ENCODE data around the gene OR6K3.

Gene OR6K3

DNA sequence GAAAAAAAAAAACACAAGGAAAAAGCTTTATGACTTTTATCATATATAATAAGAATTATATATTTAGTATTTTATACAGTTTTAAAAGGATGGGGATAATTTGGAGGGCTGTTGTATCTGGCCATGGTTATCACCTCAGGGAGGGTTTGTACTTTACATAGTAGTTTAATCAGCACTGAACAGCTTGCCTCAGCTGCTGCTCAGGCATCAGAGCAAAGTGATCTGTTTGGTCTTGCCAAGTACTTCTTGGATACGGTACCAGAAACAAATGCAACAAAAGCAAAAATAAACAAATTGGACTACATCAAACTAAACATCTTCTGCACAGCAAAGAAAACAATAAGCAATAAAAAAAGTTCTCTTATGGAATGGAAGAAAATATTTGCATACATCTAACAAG is 31.4 kb downstream of the OR6K3 start:
- TF ChIP-seq REST (IDR thresholded peaks at IDR 0.05; ENCODE audit: insufficient read depth in 1 of 2, low read depth in 2 of 2, low read length in 2 of 2) (no peak), FOXP2 (optimal IDR thresholded peaks at IDR 0.05; ENCODE audit: borderline replicate concordance, extremely low read depth, extremely low read length, insufficient read depth) (no peak), TAF1 (IDR thresholded peaks at IDR 0.05; ENCODE audit: borderline replicate concordance, insufficient read depth, low read length) (no peak), SIN3A (IDR thresholded peaks at IDR 0.05; ENCODE audit: borderline replicate concordance, insufficient read depth, low read length) (no peak), POLR2AphosphoS5 (IDR thresholded peaks at IDR 0.05; ENCODE audit: low read depth, low read length) (no peak)

- TF ChIP-seq SIN3A (IDR thresholded peaks at IDR 0.05; ENCODE audit: borderline replicate concordance, insufficient read depth, low read length): no peak
- no peak for TF ChIP-seq REST (IDR thresholded peaks at IDR 0.05; ENCODE audit: insufficient read depth in 1 of 2, low read depth in 2 of 2, low read length in 2 of 2)
- TF ChIP-seq POLR2AphosphoS5 (IDR thresholded peaks at IDR 0.05; ENCODE audit: low read depth, low read length): no peak
- TF ChIP-seq TAF1 (IDR thresholded peaks at IDR 0.05; ENCODE audit: borderline replicate concordance, insufficient read depth, low read length): no peak
- no peak for TF ChIP-seq FOXP2 (optimal IDR thresholded peaks at IDR 0.05; ENCODE audit: borderline replicate concordance, extremely low read depth, extremely low read length, insufficient read depth)
Observed at GRCh38 chr1:158687037-158687436, 33.5 kb downstream of the OR6K3 start.

DNA sequence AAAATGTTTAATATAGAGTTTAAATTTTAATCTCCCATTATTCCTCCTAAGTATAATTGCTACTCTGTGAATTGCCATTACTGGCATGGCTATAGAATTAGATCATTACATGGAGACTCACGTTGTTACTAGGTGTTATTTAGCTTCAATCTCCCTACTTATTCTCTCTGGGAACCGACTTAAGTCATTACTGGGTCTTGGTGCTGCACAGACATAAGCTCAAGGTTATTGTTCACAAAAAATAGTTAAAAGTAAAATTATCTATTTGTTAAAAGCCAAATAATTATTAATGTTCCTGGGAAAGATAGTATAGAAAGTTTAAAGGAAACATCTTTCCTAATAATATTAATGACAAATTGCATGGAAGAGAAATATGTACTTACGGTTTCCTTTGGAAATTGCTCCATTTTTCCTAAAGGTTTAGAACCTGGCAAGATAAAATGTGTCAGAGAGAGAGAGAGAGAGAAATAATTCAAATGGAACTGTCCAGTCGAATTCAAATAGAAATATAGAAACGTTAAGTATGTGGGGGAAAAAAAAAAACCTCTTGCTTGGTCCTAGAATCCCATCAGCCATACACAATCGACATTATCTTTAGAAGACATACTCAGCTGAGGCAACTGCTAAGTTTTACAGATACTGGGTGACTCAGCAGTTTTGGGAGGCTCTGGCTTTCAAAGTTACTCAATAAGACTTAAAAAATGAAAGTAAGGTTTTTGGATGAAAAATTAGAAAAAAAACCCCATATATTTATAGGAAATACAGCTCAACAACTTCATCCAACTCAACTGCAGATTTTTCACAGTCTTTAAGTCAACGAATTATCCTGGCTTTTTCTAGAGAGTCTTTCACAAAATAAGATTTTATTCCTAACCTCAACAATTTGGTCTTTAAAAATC is 34.2 kb downstream of the OR6K3 start, which contains the start of gene SPTA1:
TSS of gene SPTA1 (minus strand) at position 605 of the 899 bp plus-strand sequence. CDS start at position 407, 198 bp downstream.
- TF ChIP-seq SIN3A (IDR thresholded peaks at IDR 0.05; ENCODE audit: borderline replicate concordance, insufficient read depth, low read length): no peak
- no peak for TF ChIP-seq REST (IDR thresholded peaks at IDR 0.05; ENCODE audit: insufficient read depth in 1 of 2, low read depth in 2 of 2, low read length in 2 of 2)
- no peak for TF ChIP-seq POLR2AphosphoS5 (IDR thresholded peaks at IDR 0.05; ENCODE audit: low read depth, low read length)
- no peak for TF ChIP-seq FOXP2 (optimal IDR thresholded peaks at IDR 0.05; ENCODE audit: borderline replicate concordance, extremely low read depth, extremely low read length, insufficient read depth)
- TF ChIP-seq TAF1 (IDR thresholded peaks at IDR 0.05; ENCODE audit: borderline replicate concordance, insufficient read depth, low read length): no peak

DNA sequence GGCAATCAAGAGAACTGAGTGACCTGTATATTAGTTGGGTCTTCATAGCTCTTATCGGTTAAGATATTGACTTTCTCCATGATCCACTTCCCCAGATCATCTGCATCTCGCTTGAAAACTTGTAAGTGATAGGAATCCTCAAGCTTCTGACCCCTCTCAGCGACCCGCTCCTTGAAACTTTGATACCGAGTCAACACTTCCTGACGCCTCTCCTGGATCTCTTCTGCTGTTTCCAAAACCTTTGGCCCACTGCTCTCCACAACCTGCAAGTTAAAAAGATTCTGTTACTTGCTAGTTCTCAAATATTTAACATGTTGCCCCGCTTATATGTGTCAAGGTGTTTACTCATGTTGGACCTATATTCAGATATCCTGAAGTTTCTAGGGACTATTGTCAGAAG is 35.4 kb downstream of the OR6K3 start:
- TF ChIP-seq FOXP2 (optimal IDR thresholded peaks at IDR 0.05; ENCODE audit: borderline replicate concordance, extremely low read depth, extremely low read length, insufficient read depth) (no peak), POLR2AphosphoS5 (IDR thresholded peaks at IDR 0.05; ENCODE audit: low read depth, low read length) (no peak), REST (IDR thresholded peaks at IDR 0.05; ENCODE audit: insufficient read depth in 1 of 2, low read depth in 2 of 2, low read length in 2 of 2) (no peak), SIN3A (IDR thresholded peaks at IDR 0.05; ENCODE audit: borderline replicate concordance, insufficient read depth, low read length) (no peak), TAF1 (IDR thresholded peaks at IDR 0.05; ENCODE audit: borderline replicate concordance, insufficient read depth, low read length) (no peak)
